GM12892 (cell line): Measurements from ENCODE around the gene USP34.
"Not testable (repeated sequence)": the region's sequence is repeated elsewhere in the genome, so short reads cannot be mapped to it uniquely, and the experiment has no call there.

Experiments
- DNase-seq: peaks from one replicate; pipeline ENCODE4 v3.0.0; 2011; ENCODE audit not compliant: insufficient read length
- FAIRE-seq: peaks from 2 replicates; lab custom pipeline; 2011; peaks lifted over from hg19 to GRCh38; lab: Jason Lieb, UNC
- POLR2A ChIP-seq: IDR thresholded peaks from 2 replicates; pipeline ENCODE4 v1.6.1; 2011; ENCODE audit warnings: low read depth, low read length, control low read depth
- POLR2AphosphoS5 ChIP-seq: IDR thresholded peaks from 2 replicates; pipeline ENCODE4 v1.6.1; 2011; ENCODE audit warnings: low read depth, low read length, control low read depth
- TAF1 ChIP-seq: IDR thresholded peaks from 2 replicates; pipeline ENCODE4 v1.6.1; 2011; ENCODE audit warnings: low read depth, mild to moderate bottlenecking, control low read depth, low read length, borderline replicate concordance

The USP34 gene

GRCh38 chr2:61471905-61472805 lies 1.3 kb upstream of the USP34 start:
- DNase-seq (no peak), FAIRE-seq (peak; percentile 30)
- no peak; the same call in 1 of the 2 replicates for TF ChIP-seq POLR2AphosphoS5

GRCh38 chr2:61470122-61470951 lies 550 bp downstream of the USP34 start:
- DNase-seq, result peak; percentile 61
- TF ChIP-seq POLR2AphosphoS5, result no peak
- TF ChIP-seq TAF1, result no peak
- TF ChIP-seq POLR2A, result no peak
- FAIRE-seq, result no peak

DNA sequence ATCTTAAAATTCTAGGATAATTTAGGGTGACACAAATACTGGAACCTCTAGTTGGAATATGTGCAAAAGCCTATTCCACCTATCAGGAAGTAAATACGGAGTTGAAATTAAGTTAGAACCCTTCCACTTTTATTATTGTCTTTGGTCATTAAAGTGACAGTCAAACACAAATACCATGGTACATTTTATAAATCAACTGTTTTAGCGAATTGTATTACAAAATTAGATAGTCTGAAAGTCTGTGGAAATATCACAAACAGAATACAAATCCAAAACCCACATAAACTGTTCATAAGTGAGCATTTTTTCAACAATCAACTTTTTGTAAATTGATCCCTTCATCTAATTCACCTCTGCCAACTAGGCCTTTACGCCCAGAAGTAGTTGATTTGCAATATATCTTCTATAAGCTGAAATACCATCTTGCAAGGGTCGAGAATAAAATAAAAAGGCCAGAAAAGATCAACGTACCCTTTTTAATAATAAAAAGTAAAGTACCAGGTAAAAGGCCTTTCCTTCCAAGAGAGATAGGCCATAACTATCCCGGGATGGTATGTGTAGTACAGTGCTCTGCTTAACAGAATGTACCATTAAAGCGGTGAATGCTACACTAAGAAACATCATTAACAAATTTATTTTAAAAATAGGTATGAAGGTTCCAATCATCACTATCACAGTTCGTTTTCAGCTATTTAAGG lies 1.3 kb downstream of the USP34 start:
- FAIRE-seq (no peak), DNase-seq (no peak)
- TF ChIP-seq POLR2A (no peak), TAF1 (no peak), POLR2AphosphoS5 (no peak)

DNA sequence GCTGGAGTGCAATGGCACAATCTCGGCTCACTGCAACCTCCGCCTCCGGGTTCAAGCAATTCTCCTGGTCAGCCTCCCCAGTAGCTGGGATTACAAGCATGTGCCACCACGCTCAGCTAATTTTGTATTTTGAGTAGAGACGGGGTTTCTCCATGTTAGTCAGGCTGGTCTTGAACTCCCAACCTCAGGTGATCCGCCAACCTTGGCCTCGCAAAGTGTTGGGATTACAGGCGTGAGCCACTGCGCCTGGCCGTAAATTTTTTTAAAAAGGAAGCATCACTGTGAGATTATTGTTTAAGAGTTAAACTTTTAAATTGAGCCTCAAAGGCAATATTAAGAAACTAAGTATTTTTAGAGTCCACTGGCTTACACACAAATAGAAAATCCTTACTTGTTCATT lies 2.7 kb downstream of the USP34 start:
- not testable (repeated sequence) for DNase-seq, FAIRE-seq

- no peak for FAIRE-seq
- no peak for TF ChIP-seq POLR2AphosphoS5
- no peak for TF ChIP-seq TAF1
- no peak for TF ChIP-seq POLR2A
- DNase-seq, result no peak
Observed at GRCh38 chr2:61465045-61465444, 5.8 kb downstream of the USP34 start.

DNA sequence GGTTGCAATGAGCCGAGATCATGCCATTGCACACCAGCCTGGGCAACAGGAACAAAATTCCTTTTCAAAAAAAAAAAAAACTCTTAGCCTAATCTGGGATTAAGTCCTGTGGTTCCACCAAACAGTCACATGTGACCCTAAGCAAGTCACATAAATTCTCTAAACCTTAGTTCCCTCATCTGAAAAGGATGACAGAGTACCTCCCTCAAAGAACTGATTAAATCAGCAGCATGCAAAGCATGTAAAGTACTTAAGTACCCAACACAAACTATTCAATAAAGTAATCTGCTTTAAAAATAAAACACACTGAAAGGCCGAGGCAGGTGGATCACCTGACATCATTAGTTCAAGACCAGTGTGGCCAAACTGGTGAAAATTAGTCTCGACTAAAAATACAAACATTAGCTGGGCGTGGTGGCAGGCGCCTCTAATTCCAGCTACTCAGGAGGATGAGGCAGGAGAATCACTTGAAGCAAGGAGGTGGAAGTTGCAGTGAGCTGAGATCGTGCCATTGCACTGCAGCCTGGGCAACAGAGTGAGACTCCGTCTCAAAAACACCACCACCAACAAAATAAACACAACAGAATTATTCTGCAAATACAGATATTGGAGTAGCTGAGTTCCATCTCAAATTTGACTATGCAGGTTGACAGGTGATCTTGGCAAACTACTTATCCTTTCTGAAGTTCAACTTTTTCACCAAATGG lies 7.0 kb downstream of the USP34 start:
- DNase-seq (no peak), FAIRE-seq (no peak)
- no peak for TF ChIP-seq TAF1

DNA sequence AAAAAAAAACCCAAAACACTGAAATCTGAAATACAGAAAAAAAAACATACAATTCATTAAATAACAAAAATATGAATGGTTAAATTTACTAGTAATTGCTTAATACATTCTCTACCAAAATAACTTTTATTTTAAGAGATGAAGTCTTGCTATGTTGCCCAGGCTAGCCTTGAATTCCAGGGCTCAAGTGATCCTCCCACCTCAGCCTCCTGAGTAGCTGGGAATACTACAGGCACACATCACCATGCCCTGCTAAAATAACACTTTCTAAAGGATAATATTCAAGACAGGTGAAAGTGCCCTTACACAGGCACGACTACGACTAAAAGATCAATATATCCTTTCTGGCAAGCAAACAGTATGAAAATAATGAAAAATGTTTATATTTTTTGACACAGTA lies 9.5 kb downstream of the USP34 start:
- FAIRE-seq, result no peak
- no peak for TF ChIP-seq POLR2A
- no peak for TF ChIP-seq POLR2AphosphoS5
- no peak for DNase-seq

GRCh38 chr2:61460163-61460562 lies 10.7 kb downstream of the USP34 start:
- DNase-seq, result no peak
- FAIRE-seq, result no peak
- TF ChIP-seq POLR2AphosphoS5 (no peak), POLR2A (no peak), TAF1 (no peak)

GRCh38 chr2:61456746-61457420 lies 14.0 kb downstream of the USP34 start:
- DNase-seq, result no peak
- no peak for TF ChIP-seq TAF1
- TF ChIP-seq POLR2AphosphoS5, result no peak
- TF ChIP-seq POLR2A, result no peak
- FAIRE-seq, result no peak

DNA sequence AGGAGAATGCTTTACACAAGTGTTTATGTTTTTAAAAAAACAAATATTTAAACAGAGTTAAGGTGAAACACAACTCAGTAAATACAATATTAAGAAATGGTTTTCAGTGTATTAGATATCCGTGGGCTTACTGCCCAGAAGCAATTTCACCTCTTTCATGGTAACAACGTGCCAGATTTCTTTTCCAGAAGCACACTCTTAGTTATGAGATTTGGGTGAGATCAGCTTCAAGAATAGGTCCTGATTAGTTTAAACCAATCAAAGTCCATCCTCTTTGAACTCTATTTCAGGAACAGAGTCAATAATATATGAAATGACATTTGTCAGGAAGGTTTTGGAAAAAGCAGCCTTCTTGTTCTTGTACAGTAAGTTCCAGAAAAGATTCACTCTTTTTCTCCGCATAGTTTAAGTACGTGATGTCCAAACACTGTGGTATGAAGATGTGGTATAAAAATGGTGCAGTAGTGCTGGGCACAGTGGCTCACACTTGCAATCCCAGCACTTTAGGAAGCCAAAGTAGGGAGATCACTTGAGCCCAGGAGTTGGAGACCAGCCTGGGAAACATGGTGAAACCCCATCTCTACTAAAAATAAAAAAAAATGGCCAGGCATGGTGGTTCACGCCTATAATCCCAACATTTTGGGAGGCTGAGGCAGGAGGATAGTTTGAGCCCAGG lies 14.7 kb downstream of the USP34 start:
- FAIRE-seq, result no peak
- TF ChIP-seq POLR2A (no peak), POLR2AphosphoS5 (no peak), TAF1 (no peak)
- DNase-seq, result no peak

DNA sequence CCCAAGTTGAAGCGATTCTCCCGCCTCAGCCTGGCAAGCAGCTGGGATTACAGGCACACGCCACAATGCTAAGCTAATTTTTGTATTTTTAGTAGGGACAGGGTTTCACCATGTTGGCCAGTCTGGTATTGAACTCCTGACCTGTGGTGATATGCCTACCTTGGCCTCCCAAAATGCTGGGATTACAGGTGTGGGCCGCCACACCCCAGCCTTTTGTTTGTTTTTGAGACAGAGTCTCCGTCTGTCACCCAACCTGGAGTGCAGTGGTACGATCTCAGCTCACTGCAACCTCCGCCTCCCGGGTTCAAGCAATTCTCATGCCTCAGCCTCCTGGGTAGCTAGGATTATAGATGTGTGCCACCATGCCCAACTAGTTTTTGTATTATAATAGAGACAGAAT lies 15.9 kb downstream of the USP34 start:
- DNase-seq, FAIRE-seq: not testable (repeated sequence)
